GM23248 (cell line): Measurements from ENCODE around the gene MRPS15. TPM values are rescaled to one million over a fixed set of nuclear protein-coding genes. Genes with fewer than 3 reads are reported as not detected.

Experiments used
- DNase-seq: peaks from one replicate; pipeline ENCODE4 v3.0.0-alpha.2; 2015
- H2AFZ ChIP-seq: fragments of 200-600 bp; sonication (generic); 2 replicates; pipeline ENCODE4 v1.6.1; 2016; ENCODE audit warnings: antibody characterized with exemption
- H3F3A ChIP-seq: fragments of 200-600 bp; sonication (generic); 2 replicates; pipeline ENCODE4 v1.6.1; 2016; ENCODE audit warnings: mild to moderate bottlenecking, antibody characterized with exemption, mixed run types; ENCODE audit not compliant: insufficient read depth
- H3K27ac ChIP-seq: fragments of 200-600 bp; sonication (generic); 2 replicates; pipeline ENCODE4 v1.5.1; 2016; ENCODE audit warnings: mild to moderate bottlenecking
- H3K27me3 ChIP-seq: fragments of 200-600 bp; sonication (generic); replicated peaks from 2 replicates; pipeline ENCODE4 v1.6.1; 2016; ENCODE audit warnings: mild to moderate bottlenecking; ENCODE audit not compliant: insufficient read depth
- H3K36me3 ChIP-seq: fragments of 200-600 bp; sonication (generic); 2 replicates; pipeline ENCODE4 v1.6.1; 2016; ENCODE audit warnings: low read depth, mild to moderate bottlenecking
- H3K4me1 ChIP-seq: fragments of 200-600 bp; sonication (generic); 2 replicates; pipeline ENCODE4 v1.6.1; 2016; ENCODE audit warnings: mild to moderate bottlenecking; ENCODE audit not compliant: insufficient read depth
- H3K4me2 ChIP-seq: fragments of 200-600 bp; sonication (generic); one replicate; pipeline ENCODE4 v1.6.1; 2016; ENCODE audit warnings: mild to moderate bottlenecking; ENCODE audit not compliant: unreplicated experiment
- H3K4me3 ChIP-seq: fragments of 200-600 bp; sonication (generic); 2 replicates; pipeline ENCODE4 v1.5.1; 2016; ENCODE audit warnings: mild to moderate bottlenecking
- H3K79me2 ChIP-seq: fragments of 200-600 bp; sonication (generic); 2 replicates; pipeline ENCODE4 v1.6.1; 2016; ENCODE audit warnings: mild to moderate bottlenecking; ENCODE audit not compliant: insufficient read depth
- H3K9ac ChIP-seq: fragments of 200-600 bp; sonication (generic); 2 replicates; pipeline ENCODE4 v1.6.1; 2016; ENCODE audit warnings: mild to moderate bottlenecking
- H3K9me2 ChIP-seq: fragments of 200-600 bp; sonication (generic); 2 replicates; pipeline ENCODE4 v1.6.1; 2016; ENCODE audit warnings: mixed run types, mild to moderate bottlenecking, moderate library complexity; ENCODE audit not compliant: insufficient read depth
- H3K9me3 ChIP-seq: fragments of 200-600 bp; sonication (generic); one replicate; pipeline ENCODE4 v1.6.1; 2017; ENCODE audit warnings: low read depth
- H4K20me1 ChIP-seq: fragments of 200-600 bp; sonication (generic); 2 replicates; pipeline ENCODE4 v1.6.0; 2016; ENCODE audit not compliant: insufficient read depth
- EZH2 ChIP-seq: fragments of 200-600 bp; sonication (generic); IDR thresholded peaks from 2 replicates; pipeline ENCODE4 v1.6.1; 2018; ENCODE audit warnings: antibody characterized with exemption, mild to moderate bottlenecking; ENCODE audit not compliant: insufficient read depth, poor library complexity, severe bottlenecking
- EZH2phosphoT487 ChIP-seq: fragments of 200-600 bp; sonication (generic); IDR thresholded peaks from 2 replicates; pipeline ENCODE4 v1.6.1; 2018; ENCODE audit warnings: antibody characterized with exemption, moderate library complexity, mild to moderate bottlenecking, low read depth; ENCODE audit not compliant: insufficient read depth
- WGBS, 2 experiments: methylation state at CpG; one replicate each; pipeline ENCODE4 v1.1.6; 2015 to 2017; ENCODE audit warnings: low lambda C conversion rate in 2 of 2, low coverage in 1 of 2; ENCODE audit errors: missing lambda C conversion rate in 2 of 2; 5-methylcytosine and 5-hydroxymethylcytosine counted together
- in situ Hi-C: fragments of 300-500 bp; cut with MboI; formaldehyde crosslinking; loops from 2 replicates; pipeline ENCODE4 v1.15.0; 2020
- polyA plus RNA-seq: library from polyadenylated mRNA; unstranded; fragments of >200 nt; fragmentation: Nextera tagmentation; extraction: Ambion mirVana; gene quantifications from 2 replicates; pipeline ENCODE4 v1.2.1, GENCODE V29; 2016
- total RNA-seq: library from RNA; depleted of rRNA; stranded (reverse); fragments of >200 nt; shearing (Covaris generic); gene quantifications from 2 replicates; pipeline ENCODE4 v1.2.3, GENCODE V29; 2014

MRPS15 gene
- total and polyA plus RNA-seq, 2 experiments from 2014 or later, result 53.7 to 107 TPM

DNA sequence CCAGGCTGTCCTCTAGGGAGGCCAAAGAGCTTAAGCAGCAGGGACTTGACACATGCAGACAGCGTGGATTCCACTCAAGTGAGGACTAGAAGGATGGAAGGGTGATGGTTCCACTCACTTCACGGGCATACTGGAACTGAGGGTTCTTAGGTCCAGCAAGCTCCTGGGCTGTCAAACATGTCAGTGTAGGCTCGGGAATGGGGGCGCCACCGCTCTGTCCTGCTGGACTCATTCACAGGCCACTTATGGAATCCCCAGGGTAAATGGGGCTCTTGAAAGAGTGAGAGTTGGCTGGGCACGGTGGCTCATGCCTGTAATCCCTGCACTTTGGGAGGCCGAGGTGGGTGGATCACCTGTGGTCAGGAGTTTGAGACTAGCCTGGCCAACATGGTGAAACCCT is 46.2 kb upstream of the MRPS15 start:
- no peak for DNase-seq

DNA sequence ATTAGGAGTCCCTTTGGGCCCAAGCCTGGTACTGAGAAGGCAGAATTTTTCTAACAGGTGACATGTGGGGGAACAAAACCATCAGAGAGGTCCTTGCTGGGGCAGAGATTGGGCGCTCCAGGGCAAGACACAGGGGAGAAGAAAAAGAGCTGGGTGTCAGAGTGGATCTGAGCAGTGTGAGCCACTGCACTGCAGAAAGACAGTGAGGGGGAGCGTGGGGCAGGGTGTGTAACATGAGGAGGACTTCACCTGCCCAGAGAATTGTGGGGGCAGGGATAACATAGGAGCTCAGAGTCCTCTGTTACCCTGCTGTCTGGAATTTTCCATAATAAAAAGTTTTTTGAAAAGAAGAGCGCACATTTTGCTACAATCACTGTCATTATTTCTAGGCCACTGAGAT is 44.1 kb upstream of the MRPS15 start:
- no peak overlapping the region for H2AFZ ChIP-seq
- no peaks in the 10 kb centered on the region for H4K20me1 ChIP-seq
- no peaks in the 10 kb centered on the region for H3K9me2 ChIP-seq
- no peak for DNase-seq
- peaks cover 25% of the 10 kb centered on the region for H3K27me3 ChIP-seq
- no peaks in the 10 kb centered on the region for H3K79me2 ChIP-seq
- no peak overlapping the region for H3K4me2 ChIP-seq
- H3K36me3 ChIP-seq, result no peaks in the 10 kb centered on the region
- no peak overlapping the region for H3K4me3 ChIP-seq
- TF ChIP-seq EZH2, result no peak
- no peak for TF ChIP-seq EZH2phosphoT487
- H3K4me1 ChIP-seq, result no peaks in the 10 kb centered on the region
- in situ Hi-C loops, result no loop called here
- H3K9me3 ChIP-seq, result no peaks in the 10 kb centered on the region
- no peaks in the 10 kb centered on the region for H3F3A ChIP-seq
- H3K9ac ChIP-seq, result no peak overlapping the region
- H3K27ac ChIP-seq, result no peak overlapping the region
- 51 to 59% methylated on average over 3 of the region's 3 CpGs for WGBS, 2 experiments

More for the DNA sequence above, 46.2 kb upstream of the MRPS15 start:
- H3K79me2 ChIP-seq, result no peaks in the 10 kb centered on the region
- no peak overlapping the region for H3K4me2 ChIP-seq
- H4K20me1 ChIP-seq, result no peaks in the 10 kb centered on the region
- H3K9ac ChIP-seq, result no peak overlapping the region
- no peak overlapping the region for H3K4me3 ChIP-seq
- in situ Hi-C loops, result no loop called here
- H3K4me1 ChIP-seq, result no peaks in the 10 kb centered on the region
- H3K36me3 ChIP-seq, result no peaks in the 10 kb centered on the region
- H3K9me2 ChIP-seq, result no peaks in the 10 kb centered on the region
- no peak overlapping the region for H2AFZ ChIP-seq
- TF ChIP-seq EZH2phosphoT487, result no peak
- no peak for TF ChIP-seq EZH2
- 49 to 57% methylated on average over 7 of the region's 7 CpGs for WGBS, 2 experiments
- H3K27ac ChIP-seq, result no peak overlapping the region
- no peaks in the 10 kb centered on the region for H3F3A ChIP-seq
- H3K9me3 ChIP-seq, result no peaks in the 10 kb centered on the region
- H3K27me3 ChIP-seq, result peaks cover 11% of the 10 kb centered on the region

DNA sequence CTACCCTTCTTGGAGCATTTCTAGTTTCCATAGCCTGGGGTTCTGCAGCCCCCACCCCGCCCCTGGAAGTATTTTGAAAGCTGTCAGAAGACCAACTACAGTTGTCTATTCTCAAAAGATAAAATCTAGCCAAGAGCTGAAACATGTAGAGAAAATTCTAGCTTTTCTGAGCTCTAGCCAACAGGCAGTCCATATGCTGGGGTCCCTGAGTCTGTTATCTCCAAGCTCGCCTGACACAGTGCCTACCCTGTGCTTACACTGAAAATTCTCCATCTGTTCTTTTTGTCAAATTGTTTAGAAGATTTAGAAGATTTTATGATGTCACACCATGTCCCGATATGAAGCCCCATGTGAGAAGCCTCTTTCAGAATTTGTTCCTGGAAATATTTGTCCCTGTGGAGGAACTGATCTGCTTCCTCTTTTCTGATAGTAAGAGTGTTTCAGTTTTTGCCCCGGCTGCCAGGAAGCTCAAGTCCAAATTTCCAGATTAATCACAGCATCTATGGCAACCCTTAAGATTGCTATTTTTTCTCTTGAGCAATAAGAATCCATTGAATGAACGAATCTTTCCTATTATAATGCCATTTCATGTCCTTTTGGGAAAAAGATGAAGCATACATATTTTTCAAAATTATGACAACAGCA is 42.2 kb upstream of the MRPS15 start:
- Histone ChIP-seq H3F3A (no peaks in the 10 kb centered on the region), H3K36me3 (no peaks in the 10 kb centered on the region), H3K9me2 (no peaks in the 10 kb centered on the region), H3K79me2 (no peaks in the 10 kb centered on the region), H3K9me3 (no peaks in the 10 kb centered on the region), H3K4me1 (no peaks in the 10 kb centered on the region), H3K4me3 (no peak overlapping the region), H2AFZ (no peak overlapping the region), H3K27me3 (peaks cover 25% of the 10 kb centered on the region), H4K20me1 (no peaks in the 10 kb centered on the region), H3K27ac (no peak overlapping the region), H3K4me2 (no peak overlapping the region), H3K9ac (no peak overlapping the region)
- in situ Hi-C loops, result no loop called here
- DNase-seq, result no peak
- no peak for TF ChIP-seq EZH2phosphoT487
- no peak for TF ChIP-seq EZH2
- WGBS, 2 experiments, result 26% methylated on average over 5 of the region's 5 CpGs

DNA sequence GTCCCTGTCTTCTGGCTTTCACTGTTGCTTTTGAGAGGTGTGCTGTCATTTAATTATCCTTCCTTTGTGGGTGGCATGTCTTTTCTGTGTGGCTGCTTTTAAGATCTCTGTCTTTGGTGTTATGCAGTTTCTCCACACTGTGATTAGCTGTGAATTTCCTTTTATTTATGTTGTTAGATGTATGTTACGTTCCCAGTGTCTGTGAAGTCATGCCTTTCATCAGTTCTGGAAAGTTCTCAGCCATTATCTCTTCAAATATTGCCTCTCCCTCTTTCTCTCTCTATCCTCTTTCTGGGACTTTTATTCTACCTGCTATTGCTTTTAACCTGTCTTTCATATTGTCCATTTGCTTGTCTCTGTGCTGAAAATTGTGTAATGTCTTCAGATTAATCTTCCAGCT is 39.5 kb upstream of the MRPS15 start:
- H3F3A ChIP-seq, result no peaks in the 10 kb centered on the region
- 17 to 29% methylated on average over 1 of the region's 1 CpG for WGBS, 2 experiments
- H3K4me3 ChIP-seq, result no peak overlapping the region
- H3K36me3 ChIP-seq, result no peaks in the 10 kb centered on the region
- no peak overlapping the region for H3K27ac ChIP-seq
- no peak overlapping the region for H3K9ac ChIP-seq
- no peaks in the 10 kb centered on the region for H3K4me1 ChIP-seq
- H3K4me2 ChIP-seq, result no peak overlapping the region
- no peaks in the 10 kb centered on the region for H3K9me3 ChIP-seq
- H3K9me2 ChIP-seq, result no peaks in the 10 kb centered on the region
- no peak for DNase-seq
- in situ Hi-C loops, result no loop called here
- H2AFZ ChIP-seq, result no peak overlapping the region
- TF ChIP-seq EZH2phosphoT487 (no peak), EZH2 (no peak)
- peaks cover 25% of the 10 kb centered on the region for H3K27me3 ChIP-seq
- H3K79me2 ChIP-seq, result no peaks in the 10 kb centered on the region
- no peaks in the 10 kb centered on the region for H4K20me1 ChIP-seq

DNA sequence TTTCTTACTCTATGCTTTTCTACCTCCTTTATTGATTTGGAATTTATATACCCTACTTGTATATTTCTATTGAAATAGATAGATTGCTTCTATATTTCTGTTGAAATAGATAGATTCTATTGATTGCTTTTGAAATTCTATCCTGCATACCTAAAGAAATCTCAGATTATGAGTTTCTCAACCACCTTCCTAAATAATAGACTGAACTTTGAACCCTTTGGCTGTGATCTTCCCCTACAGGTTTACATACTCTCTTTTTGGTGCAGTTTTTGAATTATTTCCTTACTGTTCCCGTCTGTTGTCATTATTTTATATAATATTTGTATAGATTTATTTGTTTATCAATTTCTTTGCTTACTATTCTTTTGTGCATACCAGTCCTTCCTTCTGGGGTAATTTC is 39.0 kb upstream of the MRPS15 start:
- no peak for TF ChIP-seq EZH2
- TF ChIP-seq EZH2phosphoT487, result no peak
- in situ Hi-C loops, result no loop called here
- no peak for DNase-seq

More for the DNA sequence above, 39.0 kb upstream of the MRPS15 start:
- Histone ChIP-seq H3K4me3 (no peak overlapping the region), H3K9me3 (no peaks in the 10 kb centered on the region), H3K27ac (no peak overlapping the region), H3K36me3 (no peaks in the 10 kb centered on the region), H2AFZ (no peak overlapping the region), H3K4me1 (no peaks in the 10 kb centered on the region), H3K79me2 (no peaks in the 10 kb centered on the region), H3F3A (no peaks in the 10 kb centered on the region), H3K4me2 (no peak overlapping the region), H3K9me2 (no peaks in the 10 kb centered on the region), H3K27me3 (peaks cover 25% of the 10 kb centered on the region), H3K9ac (no peak overlapping the region), H4K20me1 (no peaks in the 10 kb centered on the region)
- 32 to 38% methylated on average over 1 of the region's 1 CpG for WGBS, 2 experiments
